ENCODE results near the gene LHX3. TPM values are rescaled to one million over a fixed set of nuclear protein-coding genes. Genes with fewer than 3 reads are reported as not detected.

LHX3 gene
- total and polyA plus RNA-seq, 2 donors: not detected

Other genes starting within 250 kb of the LHX3 start
- gene UBAC1, start 243.8 kb downstream of the LHX3 start, total RNA-seq: 24.6 TPM
- 59.8 TPM for gene UBAC1, start 243.8 kb downstream of the LHX3 start, polyA plus RNA-seq
- 14.9 TPM for gene NACC2, start 109.8 kb downstream of the LHX3 start, total RNA-seq
- 54.1 TPM for gene NACC2, start 109.8 kb downstream of the LHX3 start, polyA plus RNA-seq
- gene TMEM250, start 86.3 kb downstream of the LHX3 start, total RNA-seq: 13.6 TPM
- gene TMEM250, start 86.3 kb downstream of the LHX3 start, polyA plus RNA-seq: 43.1 TPM
- gene QSOX2, start 40.7 kb upstream of the LHX3 start, total RNA-seq: 7.6 TPM
- gene QSOX2, start 40.7 kb upstream of the LHX3 start, polyA plus RNA-seq: 7.8 TPM
- gene CCDC187, start 99.0 kb upstream of the LHX3 start, total RNA-seq: 0.58 TPM
- gene CCDC187, start 99.0 kb upstream of the LHX3 start, polyA plus RNA-seq: 0.19 TPM
- 22.3 TPM for gene GPSM1, start 122.4 kb upstream of the LHX3 start, total RNA-seq
- gene GPSM1, start 122.4 kb upstream of the LHX3 start, polyA plus RNA-seq: 13.5 TPM
- gene DNLZ, start 158.6 kb upstream of the LHX3 start, total RNA-seq: 4.2 TPM
- 14.9 TPM for gene DNLZ, start 158.6 kb upstream of the LHX3 start, polyA plus RNA-seq
- 3.2 TPM for gene CARD9, start 168.5 kb upstream of the LHX3 start, total RNA-seq
- 2.9 TPM for gene CARD9, start 168.5 kb upstream of the LHX3 start, polyA plus RNA-seq
- 4.4 TPM for gene SNAPC4, start 195.0 kb upstream of the LHX3 start, total RNA-seq
- gene SNAPC4, start 195.0 kb upstream of the LHX3 start, polyA plus RNA-seq: 7.3 TPM
- 20.4 TPM for gene ENTR1, start 205.5 kb upstream of the LHX3 start, total RNA-seq
- 37.5 TPM for gene ENTR1, start 205.5 kb upstream of the LHX3 start, polyA plus RNA-seq
- gene PMPCA, start 205.5 kb upstream of the LHX3 start, total RNA-seq: 15.1 TPM
- gene PMPCA, start 205.5 kb upstream of the LHX3 start, polyA plus RNA-seq: 43.7 TPM
- gene INPP5E, start 234.7 kb upstream of the LHX3 start, total RNA-seq: 5.3 TPM
- 12.6 TPM for gene INPP5E, start 234.7 kb upstream of the LHX3 start, polyA plus RNA-seq

Data from urinary bladder (tissue), 2 donors.